Vagina (tissue), 2 donors: Measurements from ENCODE around the gene MYOZ3. TPM values are rescaled to one million over a fixed set of nuclear protein-coding genes. Genes with fewer than 3 reads are reported as not detected.
A peak's percentile ranks its signal among the peaks of the same experiment; 100 is the strongest.

Experiments used
- DNase-seq, 2 donors: peaks; one replicate each; pipeline ENCODE4 v3.0.0-alpha.2; 2017; ENCODE audit errors: extremely low spot score in 2 of 2
- H3K27ac ChIP-seq: fragments of 200-600 bp; sonication (generic); one replicate; pipeline ENCODE4 v1.5.1; 2019
- H3K27me3 ChIP-seq: fragments of 200-600 bp; sonication (generic); one replicate; pipeline ENCODE4 v1.5.1; 2019
- H3K36me3 ChIP-seq, 2 donors: fragments of 200-600 bp; sonication (generic); one replicate each; pipeline ENCODE4 v1.5.1; 2017 to 2019
- H3K4me1 ChIP-seq: fragments of 200-600 bp; sonication (generic); one replicate; pipeline ENCODE4 v1.5.1; 2019
- H3K4me3 ChIP-seq, 2 donors: fragments of 200-600 bp; sonication (generic); 1 replicate in 1 of 2; 2 replicates in 1 of 2; pipeline ENCODE4 v1.5.1; 2016 to 2019
- H3K9me3 ChIP-seq: fragments of 200-600 bp; sonication (generic); one replicate; pipeline ENCODE4 v1.5.1; 2019
- CTCF ChIP-seq, 3 experiments: fragments of 450-650 bp in 2 of 3; fragments of 200-600 bp in 1 of 3; sonication (generic) in 1 of 3; IDR thresholded peaks; one replicate each; pipeline ENCODE4 v1.5.1; 2017 to 2019; ENCODE audit warnings: antibody characterized with exemption in 3 of 3, mild to moderate bottlenecking in 2 of 3, moderate library complexity in 2 of 3
- POLR2A ChIP-seq, 2 donors: fragments of 450-650 bp; IDR thresholded peaks; one replicate each; pipeline ENCODE4 v1.6.1; 2017; ENCODE audit warnings: antibody characterized with exemption in 2 of 2, mild to moderate bottlenecking in 2 of 2, moderate library complexity in 2 of 2
- POLR2AphosphoS5 ChIP-seq, 2 donors: sonication (generic); formaldehyde crosslinking; IDR thresholded peaks; one replicate each; pipeline ENCODE4 v1.9.0; 2017; ENCODE audit warnings: antibody characterized with exemption in 2 of 2, mild to moderate bottlenecking in 2 of 2, low read depth in 1 of 2; ENCODE audit not compliant: insufficient read depth in 1 of 2
- intact Hi-C: fragments of 100-400 bp; cut with DNase I; formaldehyde crosslinking; loops from one replicate; pipeline ENCODE4 v1.15.1; 2023
- total RNA-seq: library from RNA; depleted of rRNA; stranded (reverse); fragments of >200 nt; gene quantifications from one replicate; pipeline ENCODE4 v1.2.3, GENCODE V29; 2016

Gene MYOZ3
- total RNA-seq, 1 donor from 2014 or later, result not detected

DNA sequence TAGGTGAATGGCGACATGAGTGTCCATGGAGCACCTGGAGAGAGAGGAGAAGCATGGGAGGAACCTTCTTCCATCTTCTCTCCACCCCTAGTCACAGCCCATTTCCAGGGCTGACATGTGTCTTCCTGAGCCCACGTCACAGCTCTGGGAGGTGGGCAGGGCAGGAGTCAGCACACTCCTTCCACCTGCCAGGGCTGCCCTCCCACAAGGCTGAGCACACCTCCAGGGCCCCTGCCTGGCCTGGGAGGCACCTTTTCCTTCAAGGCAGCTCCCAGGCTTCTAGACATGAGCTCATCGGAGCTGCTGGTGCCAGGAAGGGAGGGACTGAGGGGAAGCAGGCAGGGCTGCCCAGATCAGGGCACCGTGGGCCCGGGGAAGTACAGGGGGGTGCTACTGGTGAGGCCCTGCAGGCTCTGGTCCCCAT is 34.2 kb upstream of the MYOZ3 start:
- no peak for DNase-seq
- intact Hi-C loops, result no loop called here
- peaks cover 62% of the 10 kb centered on the region for H3K4me1 ChIP-seq
- H3K36me3 ChIP-seq, result no peaks in the 10 kb centered on the region
- peak overlapping the region; percentile 82 for H3K27ac ChIP-seq
- no peaks in the 10 kb centered on the region for H3K27me3 ChIP-seq
- peak overlapping the region in 1 of 2 donors; percentile 17 for H3K4me3 ChIP-seq
- no peaks in the 10 kb centered on the region for H3K9me3 ChIP-seq
- TF ChIP-seq POLR2A (IDR thresholded peaks at IDR 0.05) (no peak), POLR2AphosphoS5 (IDR thresholded peaks at IDR 0.05; ENCODE audit: insufficient read depth in 1 of 2, low read depth in 1 of 2) (peak in 1 of 2 donors; percentile 67), CTCF (IDR thresholded peaks at IDR 0.05) (no peak)

- Histone ChIP-seq H3K27me3 (no peaks in the 10 kb centered on the region), H3K9me3 (no peaks in the 10 kb centered on the region), H3K36me3 (no peaks in the 10 kb centered on the region), H3K4me1 (peaks cover 68% of the 10 kb centered on the region), H3K4me3 (no peak overlapping the region), H3K27ac (peak overlapping the region; percentile 82)
- TF ChIP-seq POLR2A (IDR thresholded peaks at IDR 0.05) (no peak), POLR2AphosphoS5 (IDR thresholded peaks at IDR 0.05; ENCODE audit: insufficient read depth in 1 of 2, low read depth in 1 of 2) (no peak), CTCF (IDR thresholded peaks at IDR 0.05) (no peak)
- intact Hi-C loops, result no loop called here
- no peak for DNase-seq
These were observed 33.1 kb upstream of the MYOZ3 start for GRCh38 chr5:150627731-150628545.

DNA sequence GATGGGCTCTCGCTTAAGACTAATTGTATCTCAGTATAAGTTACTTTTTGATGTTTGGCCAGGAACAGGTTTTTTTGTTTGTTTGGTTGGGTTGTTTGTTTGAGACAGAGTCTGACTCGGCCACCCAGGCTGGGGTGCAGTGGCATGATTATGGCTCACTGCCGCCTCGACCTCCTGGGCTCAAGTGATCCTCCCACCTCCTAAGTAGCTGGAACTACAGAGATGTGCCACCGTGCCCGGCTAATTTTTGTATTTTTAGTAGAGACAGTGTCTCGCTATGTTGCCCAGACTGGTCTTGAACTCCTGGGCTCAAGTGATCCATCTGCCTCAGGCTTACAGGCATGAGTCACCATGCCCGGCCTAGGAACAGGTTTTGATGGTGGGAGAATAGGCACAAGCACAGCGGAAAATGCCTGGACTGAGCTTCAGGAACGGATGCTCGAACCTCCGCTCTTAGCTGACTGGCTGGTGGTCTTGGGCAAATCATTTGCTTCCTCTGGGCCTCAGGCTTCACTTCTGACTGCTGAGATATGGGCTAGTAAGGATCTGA is 32.0 kb upstream of the MYOZ3 start:
- H3K4me1 ChIP-seq, result peaks cover 64% of the 10 kb centered on the region
- H3K36me3 ChIP-seq, result no peaks in the 10 kb centered on the region
- H3K9me3 ChIP-seq, result no peaks in the 10 kb centered on the region
- H3K4me3 ChIP-seq, result no peak overlapping the region
- no peak overlapping the region for H3K27ac ChIP-seq
- intact Hi-C loops, result no loop called here
- H3K27me3 ChIP-seq, result no peaks in the 10 kb centered on the region
- DNase-seq, result no peak
- no peak for TF ChIP-seq CTCF (IDR thresholded peaks at IDR 0.05)
- no peak for TF ChIP-seq POLR2AphosphoS5 (IDR thresholded peaks at IDR 0.05; ENCODE audit: insufficient read depth in 1 of 2, low read depth in 1 of 2)
- no peak for TF ChIP-seq POLR2A (IDR thresholded peaks at IDR 0.05)

- Histone ChIP-seq H3K4me1 (peaks cover 58% of the 10 kb centered on the region), H3K9me3 (no peaks in the 10 kb centered on the region), H3K27ac (no peak overlapping the region), H3K27me3 (no peaks in the 10 kb centered on the region), H3K36me3 (no peaks in the 10 kb centered on the region), H3K4me3 (no peak overlapping the region)
- DNase-seq, result no peak
- intact Hi-C loops, result no loop called here
- TF ChIP-seq POLR2A (IDR thresholded peaks at IDR 0.05), result no peak
- no peak for TF ChIP-seq CTCF (IDR thresholded peaks at IDR 0.05)
- TF ChIP-seq POLR2AphosphoS5 (IDR thresholded peaks at IDR 0.05; ENCODE audit: insufficient read depth in 1 of 2, low read depth in 1 of 2), result no peak
These were observed 31.0 kb upstream of the MYOZ3 start for GRCh38 chr5:150630016-150630415.
